B cell (primary cell): ENCODE data around the gene METTL8.

Source experiments
- EZH2 ChIP-seq: IDR thresholded peaks from 2 replicates; pipeline ENCODE4 v1.6.1; 2012; ENCODE audit warnings: borderline replicate concordance, low read depth, mild to moderate bottlenecking, moderate library complexity, low read length; ENCODE audit not compliant: insufficient read depth, poor library complexity, severe bottlenecking
- TF ChIP-seq, protein P1 (sequence below): fragments of 200-600 bp; IDR thresholded peaks from one replicate; pipeline ENCODE4 v1.8.0; 2022; ENCODE audit warnings: antibody characterized with exemption, mild to moderate bottlenecking

DNA sequence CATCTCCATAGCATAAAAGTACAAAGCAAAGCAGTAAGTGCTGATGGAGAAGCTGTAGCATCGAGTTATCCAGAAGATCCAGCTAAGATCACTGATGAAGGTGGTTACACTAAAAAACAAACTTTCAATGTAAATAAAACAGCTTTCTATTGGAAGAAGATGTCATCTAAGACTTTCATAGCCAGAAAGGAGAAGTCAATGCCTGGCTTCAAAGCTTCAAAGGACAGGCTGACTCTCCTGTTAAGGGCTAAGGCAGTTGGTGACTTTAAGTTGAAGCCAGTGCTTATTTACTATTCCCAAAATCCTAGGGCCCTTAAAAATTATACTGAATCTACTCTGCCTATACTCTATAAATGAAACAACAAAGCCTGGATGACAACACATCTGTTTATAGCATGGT is 44.0 kb downstream of the METTL8 start:
- TF ChIP-seq, protein P1, sequence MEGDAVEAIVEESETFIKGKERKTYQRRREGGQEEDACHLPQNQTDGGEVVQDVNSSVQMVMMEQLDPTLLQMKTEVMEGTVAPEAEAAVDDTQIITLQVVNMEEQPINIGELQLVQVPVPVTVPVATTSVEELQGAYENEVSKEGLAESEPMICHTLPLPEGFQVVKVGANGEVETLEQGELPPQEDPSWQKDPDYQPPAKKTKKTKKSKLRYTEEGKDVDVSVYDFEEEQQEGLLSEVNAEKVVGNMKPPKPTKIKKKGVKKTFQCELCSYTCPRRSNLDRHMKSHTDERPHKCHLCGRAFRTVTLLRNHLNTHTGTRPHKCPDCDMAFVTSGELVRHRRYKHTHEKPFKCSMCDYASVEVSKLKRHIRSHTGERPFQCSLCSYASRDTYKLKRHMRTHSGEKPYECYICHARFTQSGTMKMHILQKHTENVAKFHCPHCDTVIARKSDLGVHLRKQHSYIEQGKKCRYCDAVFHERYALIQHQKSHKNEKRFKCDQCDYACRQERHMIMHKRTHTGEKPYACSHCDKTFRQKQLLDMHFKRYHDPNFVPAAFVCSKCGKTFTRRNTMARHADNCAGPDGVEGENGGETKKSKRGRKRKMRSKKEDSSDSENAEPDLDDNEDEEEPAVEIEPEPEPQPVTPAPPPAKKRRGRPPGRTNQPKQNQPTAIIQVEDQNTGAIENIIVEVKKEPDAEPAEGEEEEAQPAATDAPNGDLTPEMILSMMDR = no peak
- no peak for TF ChIP-seq EZH2
